HG03469 (cell line): Measurements from ENCODE around the gene ELMOD1.

Experiments used
- ATAC-seq: cut with Tn5 transposase; IDR thresholded peaks from one replicate; pipeline ENCODE4 v1.9.1; 2021; ENCODE audit warnings: mild to moderate bottlenecking, moderate library complexity, moderate number of reproducible peaks; ENCODE audit not compliant: unreplicated experiment

ELMOD1 gene

GRCh38 chr11:107713009-107713408, 122.1 kb downstream of the ELMOD1 start:
- no peak for ATAC-seq
